ENCODE measurements around the gene IL1A.

The IL1A gene

DNA sequence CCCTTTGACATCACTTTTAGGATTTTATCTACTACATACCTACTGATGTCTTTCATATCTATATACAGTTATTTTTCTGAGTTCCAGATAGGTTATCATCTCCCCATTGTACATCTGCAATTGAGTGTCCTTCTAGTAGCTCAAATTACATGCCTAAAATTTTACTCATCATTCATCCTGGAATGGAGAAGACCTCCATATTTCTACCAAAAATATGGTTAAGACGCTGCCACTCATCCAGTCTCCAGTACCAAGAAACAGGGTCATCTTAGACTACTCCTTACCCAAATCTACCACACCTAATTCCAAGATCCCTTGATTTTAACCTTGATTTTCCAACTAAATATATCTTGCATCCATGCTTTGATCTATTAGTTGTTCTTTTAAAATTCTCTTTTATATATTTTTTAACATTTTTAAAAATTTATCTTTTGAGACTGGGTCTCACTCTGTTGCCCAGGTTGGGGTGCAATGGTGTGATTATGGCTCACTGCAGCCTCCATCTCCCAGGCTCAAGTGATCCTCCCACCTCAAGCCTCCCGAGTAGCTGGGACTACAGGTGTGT, 11.3 kb downstream of the IL1A start:
- no peak for DNase-seq (ENCODE audit: low read depth)
- TF ChIP-seq, protein P1, sequence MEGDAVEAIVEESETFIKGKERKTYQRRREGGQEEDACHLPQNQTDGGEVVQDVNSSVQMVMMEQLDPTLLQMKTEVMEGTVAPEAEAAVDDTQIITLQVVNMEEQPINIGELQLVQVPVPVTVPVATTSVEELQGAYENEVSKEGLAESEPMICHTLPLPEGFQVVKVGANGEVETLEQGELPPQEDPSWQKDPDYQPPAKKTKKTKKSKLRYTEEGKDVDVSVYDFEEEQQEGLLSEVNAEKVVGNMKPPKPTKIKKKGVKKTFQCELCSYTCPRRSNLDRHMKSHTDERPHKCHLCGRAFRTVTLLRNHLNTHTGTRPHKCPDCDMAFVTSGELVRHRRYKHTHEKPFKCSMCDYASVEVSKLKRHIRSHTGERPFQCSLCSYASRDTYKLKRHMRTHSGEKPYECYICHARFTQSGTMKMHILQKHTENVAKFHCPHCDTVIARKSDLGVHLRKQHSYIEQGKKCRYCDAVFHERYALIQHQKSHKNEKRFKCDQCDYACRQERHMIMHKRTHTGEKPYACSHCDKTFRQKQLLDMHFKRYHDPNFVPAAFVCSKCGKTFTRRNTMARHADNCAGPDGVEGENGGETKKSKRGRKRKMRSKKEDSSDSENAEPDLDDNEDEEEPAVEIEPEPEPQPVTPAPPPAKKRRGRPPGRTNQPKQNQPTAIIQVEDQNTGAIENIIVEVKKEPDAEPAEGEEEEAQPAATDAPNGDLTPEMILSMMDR (conservative IDR thresholded peaks at IDR 0.05; ENCODE audit: low read length): no peak
- H3K4me3 ChIP-seq (ENCODE audit: low read length): no peak overlapping the region

- H3K4me3 ChIP-seq (ENCODE audit: low read length): no peak overlapping the region
- TF ChIP-seq, protein P1 (conservative IDR thresholded peaks at IDR 0.05; ENCODE audit: low read length): no peak
- no peak for DNase-seq (ENCODE audit: low read depth)
Observed at GRCh38 chr2:112772322-112772721, 12.0 kb downstream of the IL1A start.

DNA sequence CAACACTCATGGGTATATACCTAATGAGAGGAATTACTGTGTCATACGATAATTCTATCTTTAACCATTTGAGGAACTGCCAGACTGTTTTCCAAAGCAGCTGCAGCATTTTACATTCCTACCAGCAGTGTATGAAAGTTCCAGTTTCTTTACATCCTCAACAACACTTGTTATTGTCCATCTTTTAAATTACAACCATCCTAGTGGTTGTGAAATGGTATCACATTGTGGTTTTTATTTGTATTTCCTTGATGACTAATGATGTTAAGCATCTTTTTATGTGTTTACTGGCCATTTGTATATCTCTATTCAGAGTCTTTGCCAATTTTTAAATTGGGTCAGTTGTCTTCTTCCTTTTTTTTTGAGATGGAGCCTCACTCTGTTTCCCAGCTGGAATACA, 15.9 kb downstream of the IL1A start:
- peak; percentile 79 for DNase-seq (ENCODE audit: low read depth)
- TF ChIP-seq, protein P1 (conservative IDR thresholded peaks at IDR 0.05; ENCODE audit: low read length): peak; percentile 52
- H3K4me3 ChIP-seq (ENCODE audit: low read length): no peak overlapping the region

DNA sequence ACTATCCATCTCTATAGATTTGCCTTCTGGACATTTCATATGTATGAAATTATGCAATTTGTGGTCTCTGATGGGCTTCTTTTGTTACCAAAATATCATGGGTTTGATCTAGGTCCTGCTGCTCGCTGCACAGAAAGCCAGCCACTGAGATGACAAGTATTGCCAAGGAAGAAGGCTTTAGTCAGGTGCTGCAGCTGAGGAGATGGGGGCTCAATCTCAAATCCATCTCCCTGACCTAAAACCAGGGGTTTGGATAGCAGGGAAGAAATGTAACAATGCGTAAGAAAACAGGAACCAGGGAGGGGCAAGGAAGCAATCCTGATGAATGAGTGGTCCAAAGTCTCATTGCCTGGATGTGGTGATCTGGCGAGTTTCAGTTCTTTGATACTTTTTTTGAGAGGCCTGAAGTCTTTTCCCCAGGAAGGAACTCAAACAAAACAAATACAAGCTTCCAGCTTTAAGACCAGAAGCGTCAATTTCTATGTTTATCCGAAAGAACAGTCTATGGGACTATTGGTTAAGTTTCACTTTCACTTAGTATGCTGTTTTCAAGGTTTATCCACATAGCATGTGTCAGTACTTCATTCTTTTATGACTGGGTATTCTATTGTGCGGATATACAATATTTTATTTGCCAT, 16.5 kb downstream of the IL1A start:
- no peak overlapping the region for H3K4me3 ChIP-seq (ENCODE audit: low read length)
- DNase-seq (ENCODE audit: low read depth): no peak
- TF ChIP-seq, protein P1 (conservative IDR thresholded peaks at IDR 0.05; ENCODE audit: low read length): no peak

DNA sequence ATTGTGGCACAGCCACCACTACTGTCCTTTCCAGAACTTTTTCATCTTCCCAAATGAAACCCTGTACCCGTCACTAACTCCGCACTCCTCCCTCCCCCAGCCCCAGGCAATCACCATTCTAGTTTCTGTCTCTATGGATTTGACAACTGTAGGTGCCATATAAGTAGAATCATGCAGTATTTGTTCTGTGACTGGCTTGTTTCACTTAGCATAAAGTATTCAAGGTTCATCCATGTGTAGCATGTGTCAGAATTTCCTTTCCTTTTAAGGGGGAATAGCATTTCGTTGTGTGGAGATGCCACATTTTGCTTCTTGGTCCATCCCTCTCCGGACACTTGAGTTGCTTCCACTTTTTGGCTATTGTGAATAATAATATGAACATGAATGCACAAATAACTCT, 19.0 kb downstream of the IL1A start:
- TF ChIP-seq, protein P1 (conservative IDR thresholded peaks at IDR 0.05; ENCODE audit: low read length): no peak
- H3K4me3 ChIP-seq (ENCODE audit: low read length): peak overlapping the region; percentile 89
- no peak for DNase-seq (ENCODE audit: low read depth)

DNA sequence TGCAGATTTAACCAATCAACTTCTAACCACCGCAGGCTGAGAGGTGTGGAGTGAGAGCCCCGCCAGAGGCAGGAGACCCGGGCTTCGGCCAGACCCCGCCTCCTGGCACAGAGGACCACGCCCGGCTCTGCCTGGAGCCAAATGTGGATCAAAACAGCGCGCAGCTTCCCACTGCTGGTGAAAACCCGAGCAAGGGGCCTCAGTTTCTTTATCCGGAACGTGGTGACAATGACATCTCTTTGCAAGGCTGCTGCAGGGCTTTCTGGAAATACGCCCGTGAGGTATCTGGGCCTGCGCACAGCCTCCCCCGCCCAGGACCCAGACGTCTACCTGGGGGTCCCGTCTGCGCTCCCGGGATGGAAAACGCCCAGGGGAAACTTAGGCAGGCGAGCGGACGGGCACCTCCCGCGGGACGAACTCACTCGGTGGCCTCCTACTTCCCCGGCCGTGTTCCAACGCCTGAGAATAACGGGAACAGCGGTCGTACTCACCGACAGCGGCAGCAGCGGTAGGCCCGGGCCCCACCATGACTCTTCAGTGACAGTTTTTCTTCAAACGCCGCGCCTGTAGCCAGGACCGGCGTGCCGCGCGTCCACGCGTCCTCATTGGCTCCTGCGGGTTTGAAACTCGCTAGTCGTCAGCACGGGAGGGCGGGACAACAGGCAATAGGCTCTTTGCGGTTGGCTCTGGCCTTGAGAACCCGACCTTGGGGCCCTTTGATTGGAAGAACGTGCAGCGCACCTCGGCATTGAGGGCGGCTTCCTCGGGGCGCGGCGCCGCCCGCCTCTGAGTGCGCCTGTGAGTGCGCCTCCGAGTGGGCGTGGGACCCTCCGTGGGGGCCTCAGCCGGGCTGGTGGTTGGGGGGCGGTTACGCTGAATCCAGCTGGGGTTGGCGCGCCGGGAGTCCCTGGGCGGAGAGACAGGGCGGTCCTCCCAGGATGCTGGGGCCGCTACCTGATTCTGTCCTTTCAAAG, 19.9 kb downstream of the IL1A start, which contains the start of gene CKAP2L:
TSS of gene CKAP2L (minus strand) at position 539 of the 974 bp plus-strand sequence. CDS start at position 528, 11 bp downstream.
- H3K4me3 ChIP-seq (ENCODE audit: low read length): peak within 1 kb of the TSS; percentile 89
- DNase-seq (ENCODE audit: low read depth): peak; percentile 95
- TF ChIP-seq, protein P1 (conservative IDR thresholded peaks at IDR 0.05; ENCODE audit: low read length): no peak
